ENCODE results near the gene PCSK5.

DNA sequence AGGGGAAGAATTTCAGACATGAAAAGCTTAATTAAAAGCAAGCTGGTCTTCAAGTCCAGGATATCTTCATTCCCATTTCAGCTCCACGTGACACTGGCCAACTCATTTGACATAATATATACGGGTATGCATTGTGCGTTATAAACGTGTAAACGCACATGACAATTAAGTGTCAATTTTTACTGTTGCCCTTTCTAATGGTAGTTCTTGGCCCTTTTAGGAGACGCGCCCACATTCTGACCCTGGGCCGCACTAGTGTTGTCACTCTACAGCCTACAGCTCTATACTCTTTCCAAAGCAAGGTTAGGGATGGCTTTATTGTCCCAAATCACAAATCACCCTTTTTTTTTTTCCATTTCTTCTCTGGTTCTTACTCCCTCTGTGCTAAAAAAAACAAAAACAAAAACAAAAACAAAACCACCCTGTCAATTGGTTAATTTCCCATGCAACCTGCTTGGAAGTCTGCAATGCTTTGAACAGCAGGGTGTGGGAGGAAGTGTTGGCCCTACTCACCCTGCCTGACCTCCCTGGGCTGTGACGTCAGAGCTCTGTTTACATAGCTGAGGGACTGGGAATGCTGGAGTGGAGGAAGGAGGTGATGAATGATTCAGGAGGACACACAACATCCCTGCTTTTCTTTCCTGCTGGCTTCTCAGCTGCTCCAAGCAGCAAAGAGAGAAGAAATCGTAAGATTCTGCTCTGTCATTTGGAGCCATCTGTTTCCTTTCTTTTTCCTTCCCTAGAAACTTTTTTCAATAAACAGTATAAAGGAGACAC is 484.5 kb downstream of the PCSK5 start:
- TF ChIP-seq, protein P1, sequence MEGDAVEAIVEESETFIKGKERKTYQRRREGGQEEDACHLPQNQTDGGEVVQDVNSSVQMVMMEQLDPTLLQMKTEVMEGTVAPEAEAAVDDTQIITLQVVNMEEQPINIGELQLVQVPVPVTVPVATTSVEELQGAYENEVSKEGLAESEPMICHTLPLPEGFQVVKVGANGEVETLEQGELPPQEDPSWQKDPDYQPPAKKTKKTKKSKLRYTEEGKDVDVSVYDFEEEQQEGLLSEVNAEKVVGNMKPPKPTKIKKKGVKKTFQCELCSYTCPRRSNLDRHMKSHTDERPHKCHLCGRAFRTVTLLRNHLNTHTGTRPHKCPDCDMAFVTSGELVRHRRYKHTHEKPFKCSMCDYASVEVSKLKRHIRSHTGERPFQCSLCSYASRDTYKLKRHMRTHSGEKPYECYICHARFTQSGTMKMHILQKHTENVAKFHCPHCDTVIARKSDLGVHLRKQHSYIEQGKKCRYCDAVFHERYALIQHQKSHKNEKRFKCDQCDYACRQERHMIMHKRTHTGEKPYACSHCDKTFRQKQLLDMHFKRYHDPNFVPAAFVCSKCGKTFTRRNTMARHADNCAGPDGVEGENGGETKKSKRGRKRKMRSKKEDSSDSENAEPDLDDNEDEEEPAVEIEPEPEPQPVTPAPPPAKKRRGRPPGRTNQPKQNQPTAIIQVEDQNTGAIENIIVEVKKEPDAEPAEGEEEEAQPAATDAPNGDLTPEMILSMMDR (IDR thresholded peaks at IDR 0.05), result no peak
- no peak for TF ChIP-seq POLR2A (IDR thresholded peaks at IDR 0.05)
